PC-9 (cell line): ENCODE results near the gene SPINT2. TPM values are rescaled to one million over a fixed set of nuclear protein-coding genes. Genes with fewer than 3 reads are reported as not detected.

ENCODE experiments used
- BruUV-seq: library from RNA; stranded (reverse); fragments of 400-500 nt; replicated peaks from 2 replicates; lab custom pipeline; 2021; lab: Mats Ljungman, UMichigan
- CTCF ChIA-PET: fragments of 300-600 bp; sonication (Branson Sonifier 250); formaldehyde crosslinking; loops from one replicate; lab custom pipeline; 2022; ENCODE audit warnings: antibody characterized with exemption; lab: Charles Lee
- POLR2A ChIA-PET: fragments of 300-600 bp; sonication (Branson Sonifier 250); formaldehyde crosslinking; loops from one replicate; lab custom pipeline; 2022; ENCODE audit warnings: antibody characterized with exemption; ENCODE audit not compliant: unreplicated experiment; lab: Charles Lee
- DNase-seq, 2 experiments: peaks; one replicate each; pipeline versions ENCODE4 v3.0.0 to v3.0.0-alpha.2; 2015 to 2022; ENCODE audit warnings: mixed read lengths in 1 of 2
- H2AFZ ChIP-seq: fragments of 200-600 bp; sonication (generic); 2 replicates; pipeline ENCODE4 v1.8.1; 2017; ENCODE audit warnings: antibody characterized with exemption
- H3F3A ChIP-seq: fragments of 200-600 bp; sonication (generic); 2 replicates; pipeline ENCODE4 v1.8.1; 2017; ENCODE audit warnings: antibody characterized with exemption, mild to moderate bottlenecking, low read depth; ENCODE audit not compliant: insufficient read depth
- H3K27ac ChIP-seq: fragments of 200-600 bp; sonication (generic); 2 replicates; pipeline ENCODE4 v1.6.1; 2016; ENCODE audit warnings: mixed run types
- H3K27me3 ChIP-seq: fragments of 200-600 bp; sonication (generic); 2 replicates; pipeline ENCODE4 v1.6.1; 2016; ENCODE audit warnings: low read depth, mixed run types; ENCODE audit not compliant: insufficient read depth
- H3K36me3 ChIP-seq: fragments of 200-600 bp; sonication (generic); 2 replicates; pipeline ENCODE4 v1.6.1; 2016; ENCODE audit warnings: low read depth, mixed run types
- H3K4me1 ChIP-seq: fragments of 200-600 bp; sonication (generic); replicated peaks from 2 replicates; pipeline ENCODE4 v1.6.1; 2016; ENCODE audit warnings: mixed run types; ENCODE audit not compliant: insufficient read depth
- H3K4me2 ChIP-seq: fragments of 200-600 bp; sonication (generic); 2 replicates; pipeline ENCODE4 v1.6.1; 2017; ENCODE audit warnings: mixed run types
- H3K4me3 ChIP-seq: fragments of 200-600 bp; sonication (generic); 2 replicates; pipeline ENCODE4 v1.6.1; 2016; ENCODE audit warnings: mixed run types
- H3K79me2 ChIP-seq: fragments of 200-600 bp; sonication (generic); 2 replicates; pipeline ENCODE4 v1.6.1; 2017; ENCODE audit warnings: low read depth, mixed run types
- H3K9me2 ChIP-seq: fragments of 200-600 bp; sonication (generic); 2 replicates; pipeline ENCODE4 v1.8.1; 2017; ENCODE audit warnings: mild to moderate bottlenecking; ENCODE audit not compliant: insufficient read depth
- H3K9me3 ChIP-seq: fragments of 200-600 bp; sonication (generic); 2 replicates; pipeline ENCODE4 v1.8.1; 2016; ENCODE audit warnings: low read depth; ENCODE audit not compliant: insufficient read depth
- H4K20me1 ChIP-seq: fragments of 200-600 bp; sonication (generic); 2 replicates; pipeline ENCODE4 v1.8.1; 2017; ENCODE audit not compliant: insufficient read depth
- EZH2 ChIP-seq: fragments of 200-600 bp; sonication (generic); IDR thresholded peaks from 2 replicates; pipeline ENCODE4 v1.8.0; 2017; ENCODE audit warnings: antibody characterized with exemption, low read depth
- intact Hi-C: fragments of 100-400 bp; cut with micrococcal nuclease; formaldehyde crosslinking; loops from one replicate; pipeline ENCODE4 v1.10.0; 2022; ENCODE audit not compliant: unreplicated experiment
- total RNA-seq: library from RNA; stranded (reverse); gene quantifications from 2 replicates; pipeline ENCODE4 v1.2.3, GENCODE V29; 2021
- TF ChIP-seq, protein P1 (sequence below): fragments of 200-600 bp; sonication (generic); conservative IDR thresholded peaks from 2 replicates; pipeline ENCODE4 v1.6.1; 2017; ENCODE audit warnings: mixed run types, antibody characterized with exemption, mild to moderate bottlenecking, moderate library complexity

The SPINT2 gene
- total RNA-seq, 1 experiment from 2014 or later: 1,019 TPM

DNA sequence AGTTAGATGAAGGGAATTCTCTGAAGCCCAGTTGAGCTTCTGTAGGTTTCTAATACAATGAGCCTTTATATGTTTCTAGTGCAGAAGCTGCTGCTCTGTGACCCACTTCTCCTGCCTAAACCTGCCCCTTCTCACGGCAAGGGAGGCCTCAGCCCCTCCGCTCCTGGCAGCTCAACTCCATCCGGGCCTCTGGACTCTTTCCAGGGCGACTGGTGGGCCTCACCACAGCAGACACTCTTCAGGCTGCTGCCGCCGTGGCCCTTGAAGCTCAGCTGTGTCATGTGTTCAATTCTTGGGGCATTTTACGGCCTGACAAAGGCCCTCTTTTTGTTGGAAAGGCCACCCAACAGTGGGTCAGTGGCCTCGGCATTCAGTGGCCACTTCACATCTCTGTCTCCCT lies 29.7 kb downstream of the SPINT2 start:
- no peak for DNase-seq
- Histone ChIP-seq H3K4me3 (no peak overlapping the region), H3K79me2 (peaks cover 41% of the 10 kb centered on the region), H3K27ac (0 out of 2 replicates have a peak overlapping the region, but pooled peaks have one; percentile 11), H3K27me3 (no peaks in the 10 kb centered on the region), H3K36me3 (peaks cover 23% of the 10 kb centered on the region), H2AFZ (no peak overlapping the region), H3K4me1 (peaks cover 62% of the 10 kb centered on the region), H3K9me2 (no peaks in the 10 kb centered on the region), H3K4me2 (no peak overlapping the region), H3F3A (peaks cover 93% of the 10 kb centered on the region), H3K9me3 (no peaks in the 10 kb centered on the region), H4K20me1 (peaks cover 33% of the 10 kb centered on the region)
- ChIA-PET CTCF (no interaction called here), POLR2A (interaction anchor here (0.6 kb wide), 1 partner anchor 387 kb away, joined by 4 read pairs; no protein-coding TSS in a partner anchor)
- intact Hi-C loops: no loop called here
- BruUV-seq: no TSS peak
- TF ChIP-seq, protein P1, sequence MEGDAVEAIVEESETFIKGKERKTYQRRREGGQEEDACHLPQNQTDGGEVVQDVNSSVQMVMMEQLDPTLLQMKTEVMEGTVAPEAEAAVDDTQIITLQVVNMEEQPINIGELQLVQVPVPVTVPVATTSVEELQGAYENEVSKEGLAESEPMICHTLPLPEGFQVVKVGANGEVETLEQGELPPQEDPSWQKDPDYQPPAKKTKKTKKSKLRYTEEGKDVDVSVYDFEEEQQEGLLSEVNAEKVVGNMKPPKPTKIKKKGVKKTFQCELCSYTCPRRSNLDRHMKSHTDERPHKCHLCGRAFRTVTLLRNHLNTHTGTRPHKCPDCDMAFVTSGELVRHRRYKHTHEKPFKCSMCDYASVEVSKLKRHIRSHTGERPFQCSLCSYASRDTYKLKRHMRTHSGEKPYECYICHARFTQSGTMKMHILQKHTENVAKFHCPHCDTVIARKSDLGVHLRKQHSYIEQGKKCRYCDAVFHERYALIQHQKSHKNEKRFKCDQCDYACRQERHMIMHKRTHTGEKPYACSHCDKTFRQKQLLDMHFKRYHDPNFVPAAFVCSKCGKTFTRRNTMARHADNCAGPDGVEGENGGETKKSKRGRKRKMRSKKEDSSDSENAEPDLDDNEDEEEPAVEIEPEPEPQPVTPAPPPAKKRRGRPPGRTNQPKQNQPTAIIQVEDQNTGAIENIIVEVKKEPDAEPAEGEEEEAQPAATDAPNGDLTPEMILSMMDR: no peak
- TF ChIP-seq EZH2: no peak

DNA sequence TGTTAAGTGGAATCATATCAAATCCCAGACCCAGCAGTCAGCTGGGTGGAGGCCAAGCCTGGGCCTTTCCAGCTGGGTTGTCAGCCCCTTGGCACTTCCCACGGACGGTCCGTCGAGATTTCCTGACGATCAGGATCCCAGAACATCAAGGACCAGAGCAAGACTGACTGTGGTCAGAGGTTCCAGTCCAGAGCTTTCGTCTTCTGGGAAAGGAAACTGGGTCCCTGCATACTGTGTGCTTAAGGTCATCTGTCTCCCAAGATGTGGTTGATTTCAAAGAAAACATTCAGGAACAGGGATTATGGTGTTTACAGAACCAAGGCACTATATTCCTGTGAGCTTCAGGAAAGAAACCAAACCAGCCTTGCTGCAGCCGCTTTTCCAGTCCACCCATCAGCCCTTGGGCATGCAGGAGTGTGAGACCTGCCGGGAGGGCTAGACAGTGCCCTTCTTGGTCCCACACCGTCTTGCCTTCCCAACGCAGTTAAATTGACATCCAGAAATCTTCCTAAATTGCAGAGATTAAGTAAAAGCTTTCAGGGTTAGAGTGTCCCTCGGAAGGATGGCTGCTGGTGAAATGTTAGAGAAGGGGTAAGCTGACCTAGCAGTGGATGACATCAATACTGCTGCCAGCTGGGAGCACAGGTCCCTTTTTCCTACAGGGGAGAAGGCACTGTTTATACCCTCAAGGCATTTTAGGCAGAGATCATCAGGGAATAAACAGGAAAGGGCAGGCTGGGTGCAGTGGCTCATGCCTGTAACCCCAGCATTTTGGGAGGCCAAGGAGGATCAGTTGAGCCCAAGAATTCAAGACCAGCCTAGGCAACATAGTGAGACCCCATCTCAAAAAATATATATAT lies 34.7 kb downstream of the SPINT2 start:
- no peak overlapping the region for H2AFZ ChIP-seq
- intact Hi-C loops: no loop called here
- H3K4me3 ChIP-seq: no peak overlapping the region
- ChIA-PET CTCF (interaction anchor here (0.7 kb wide), 1 partner anchor 55 kb away, joined by 3 read pairs; no protein-coding TSS in a partner anchor), POLR2A (interaction anchor here (0.6 kb wide), 1 partner anchor 15 kb away, joined by 3 read pairs; no protein-coding TSS in a partner anchor)
- TF ChIP-seq, protein P1: no peak
- no peak for TF ChIP-seq EZH2
- no peaks in the 10 kb centered on the region for H3K27me3 ChIP-seq
- no peaks in the 10 kb centered on the region for H3K9me2 ChIP-seq
- DNase-seq: peak; percentile 39 to 66
- no TSS peak for BruUV-seq
- no peaks in the 10 kb centered on the region for H3K9me3 ChIP-seq
- peak overlapping the region; percentile 57 for H3K4me2 ChIP-seq
- H3K4me1 ChIP-seq: peaks cover 63% of the 10 kb centered on the region
- H4K20me1 ChIP-seq: no peaks in the 10 kb centered on the region
- H3K36me3 ChIP-seq: 0 out of 2 replicates have a peak, but pooled peaks cover 4% of the 10 kb centered on the region
- H3F3A ChIP-seq: peaks cover 84% of the 10 kb centered on the region
- peak overlapping the region; percentile 86 for H3K27ac ChIP-seq
- H3K79me2 ChIP-seq: peaks cover 32% of the 10 kb centered on the region

DNA sequence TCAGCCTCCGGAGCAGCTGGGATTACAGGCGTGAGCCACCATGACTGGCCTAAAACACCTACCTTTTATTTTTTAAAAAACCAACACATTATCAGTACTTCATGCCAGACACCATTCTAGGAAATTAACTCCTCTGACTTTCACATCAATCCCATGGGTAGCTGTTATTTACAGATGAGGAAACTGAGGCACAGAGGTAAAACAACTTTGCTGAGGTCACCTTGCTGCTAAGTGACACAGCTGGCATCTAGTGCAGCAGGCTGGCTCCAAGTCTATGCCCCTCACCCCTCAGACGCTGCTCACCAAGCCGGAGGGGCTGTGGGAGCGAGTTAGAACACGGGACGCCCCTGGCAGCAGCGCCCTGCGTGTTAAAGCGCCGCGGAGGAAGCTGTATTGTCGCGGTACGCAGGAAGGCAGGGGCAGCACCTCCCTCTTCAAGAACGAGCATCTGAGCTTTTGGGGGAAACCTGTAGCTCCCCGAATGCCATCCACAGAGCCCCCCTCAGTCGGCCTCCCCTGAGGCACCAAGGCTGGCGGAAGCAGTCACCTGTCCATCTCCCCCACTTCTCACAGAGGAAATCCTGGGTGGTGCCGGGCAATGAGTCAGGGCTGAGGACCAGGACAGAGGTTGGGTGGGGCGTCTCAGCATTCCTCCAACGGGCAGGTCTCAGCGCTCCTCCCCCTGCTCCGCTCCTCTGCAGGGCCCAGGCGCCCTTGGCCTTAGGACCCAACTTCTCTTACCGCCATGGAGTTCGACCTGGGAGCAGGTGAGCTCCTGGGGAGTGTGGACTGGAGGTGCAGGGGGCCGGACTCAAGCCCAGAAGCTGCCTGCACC lies 39.4 kb downstream of the SPINT2 start, which contains the start of gene C19orf33:
C19orf33 (plus strand) TSS at position 735 of the 835 bp plus-strand sequence; CDS start at position 746, 11 bp downstream.
- peaks cover 46% of the 10 kb centered on the region for H3K4me1 ChIP-seq
- TF ChIP-seq, protein P1: no peak
- TF ChIP-seq EZH2: no peak
- H3K27me3 ChIP-seq: no peaks in the 10 kb centered on the region
- ChIA-PET CTCF (interaction anchor here (0.7 kb wide), 2 partner anchors 70 to 84 kb away, joined by 3 read pairs; partner anchors contain the start of gene GGN), POLR2A (interaction anchor here (0.6 to 1.1 kb wide), 3 partner anchors 13 to 91 kb away, joined by 4 to 12 read pairs (median 4); no protein-coding TSS in a partner anchor)
- H4K20me1 ChIP-seq: peaks cover 3% of the 10 kb centered on the region; the same call in 1 of the 2 replicates
- H3F3A ChIP-seq: peaks cover 51% of the 10 kb centered on the region
- peak; percentile 88 to 91 for DNase-seq
- H3K9me2 ChIP-seq: no peaks in the 10 kb centered on the region
- TSS peak; percentile 65 for BruUV-seq
- H2AFZ ChIP-seq: no peak within 1 kb of the TSS
- peak within 1 kb of the TSS; percentile 94 for H3K27ac ChIP-seq
- H3K79me2 ChIP-seq: peaks cover 41% of the 10 kb centered on the region
- peak within 1 kb of the TSS; percentile 72 for H3K4me3 ChIP-seq
- intact Hi-C loops: loop anchor here (2.0 kb wide), 2 partner anchors 13 to 59 kb away; no protein-coding TSS in a partner anchor
- H3K9me3 ChIP-seq: no peaks in the 10 kb centered on the region
- peaks cover 3% of the 10 kb centered on the region; the same call in 1 of the 2 replicates for H3K36me3 ChIP-seq
- peak within 1 kb of the TSS; percentile 95 for H3K4me2 ChIP-seq
